ENCODE results near the gene TNNT1. TPM values are rescaled to one million over a fixed set of nuclear protein-coding genes. Genes with fewer than 3 reads are reported as not detected.

The TNNT1 gene
- total RNA-seq, 2 donors from 2014 or later, result 22.9 to 66.7 TPM

DNA sequence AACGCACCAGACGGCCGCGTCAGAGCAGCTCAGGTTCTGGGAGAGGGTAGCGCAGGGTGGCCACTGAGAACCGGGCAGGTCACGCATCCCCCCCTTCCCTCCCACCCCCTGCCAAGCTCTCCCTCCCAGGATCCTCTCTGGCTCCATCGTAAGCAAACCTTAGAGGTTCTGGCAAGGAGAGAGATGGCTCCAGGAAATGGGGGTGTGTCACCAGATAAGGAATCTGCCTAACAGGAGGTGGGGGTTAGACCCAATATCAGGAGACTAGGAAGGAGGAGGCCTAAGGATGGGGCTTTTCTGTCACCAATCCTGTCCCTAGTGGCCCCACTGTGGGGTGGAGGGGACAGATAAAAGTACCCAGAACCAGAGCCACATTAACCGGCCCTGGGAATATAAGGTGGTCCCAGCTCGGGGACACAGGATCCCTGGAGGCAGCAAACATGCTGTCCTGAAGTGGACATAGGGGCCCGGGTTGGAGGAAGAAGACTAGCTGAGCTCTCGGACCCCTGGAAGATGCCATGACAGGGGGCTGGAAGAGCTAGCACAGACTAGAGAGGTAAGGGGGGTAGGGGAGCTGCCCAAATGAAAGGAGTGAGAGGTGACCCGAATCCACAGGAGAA is 33.5 kb downstream of the TNNT1 start:
- peak overlapping the region; percentile 87 for H3K4me3 Mint-ChIP-seq
- no peaks in the 10 kb centered on the region for H3K9me3 ChIP-seq (ENCODE audit: control insufficient read depth, low read length)
- H3K4me3 ChIP-seq (ENCODE audit: low read length), result peak overlapping the region; percentile 86
- H3K4me1 ChIP-seq (ENCODE audit: control insufficient read depth, insufficient read depth, low read length), result no peaks in the 10 kb centered on the region
- peaks cover 4% of the 10 kb centered on the region for H3K36me3 ChIP-seq (ENCODE audit: control insufficient read depth, insufficient read depth, low read length)
- H3K27ac Mint-ChIP-seq, result peak overlapping the region; percentile 93
- no peak for TF ChIP-seq CTCF (conservative IDR thresholded peaks at IDR 0.05)
- peaks cover 18% of the 10 kb centered on the region for H3K4me1 Mint-ChIP-seq
- H3K9me3 Mint-ChIP-seq, result no peaks in the 10 kb centered on the region
- H3K27me3 ChIP-seq (ENCODE audit: control insufficient read depth, insufficient read depth, low read length, poor library complexity, severe bottlenecking), result no peaks in the 10 kb centered on the region
- no peak for DNase-seq
- no peaks in the 10 kb centered on the region for H3K36me3 Mint-ChIP-seq (ENCODE audit: low read depth)
- no peak overlapping the region for H3K27ac ChIP-seq (ENCODE audit: low read depth, low read length)
- 83 to 84% methylated on average over 3 to 12 of the region's 13 CpGs for WGBS, 2 experiments (ENCODE audit: insufficient coverage in 1 of 2, insufficient read length in 1 of 2)
- H3K27me3 Mint-ChIP-seq (ENCODE audit: insufficient read depth), result peaks cover 6% of the 10 kb centered on the region
- H3K9ac ChIP-seq (ENCODE audit: extremely low read depth, low read length, poor library complexity, severe bottlenecking), result no peak overlapping the region

DNA sequence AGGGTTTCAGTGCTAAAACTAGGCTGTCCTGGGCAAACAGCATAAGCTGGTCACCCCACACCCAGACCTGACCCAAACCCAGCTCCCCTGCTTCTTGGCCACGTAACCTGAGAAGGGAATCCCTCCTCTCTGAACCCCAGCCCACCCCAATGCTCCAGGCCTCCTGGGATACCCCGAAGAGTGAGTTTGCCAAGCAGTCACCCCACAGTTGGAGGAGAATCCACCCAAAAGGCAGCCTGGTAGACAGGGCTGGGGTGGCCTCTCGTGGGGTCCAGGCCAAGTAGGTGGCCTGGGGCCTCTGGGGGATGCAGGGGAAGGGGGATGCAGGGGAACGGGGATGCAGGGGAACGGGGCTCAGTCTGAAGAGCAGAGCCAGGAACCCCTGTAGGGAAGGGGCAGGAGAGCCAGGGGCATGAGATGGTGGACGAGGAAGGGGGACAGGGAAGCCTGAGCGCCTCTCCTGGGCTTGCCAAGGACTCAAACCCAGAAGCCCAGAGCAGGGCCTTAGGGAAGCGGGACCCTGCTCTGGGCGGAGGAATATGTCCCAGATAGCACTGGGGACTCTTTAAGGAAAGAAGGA is 34.4 kb downstream of the TNNT1 start:
- H3K9me3 Mint-ChIP-seq, result no peaks in the 10 kb centered on the region
- no peaks in the 10 kb centered on the region for H3K9me3 ChIP-seq (ENCODE audit: control insufficient read depth, low read length)
- H3K27ac Mint-ChIP-seq, result no peak overlapping the region
- no peak overlapping the region for H3K27ac ChIP-seq (ENCODE audit: low read depth, low read length)
- H3K4me1 ChIP-seq (ENCODE audit: control insufficient read depth, insufficient read depth, low read length), result no peaks in the 10 kb centered on the region
- no peak overlapping the region for H3K9ac ChIP-seq (ENCODE audit: extremely low read depth, low read length, poor library complexity, severe bottlenecking)
- no peak overlapping the region for H3K4me3 ChIP-seq (ENCODE audit: low read length)
- peaks cover under 1% of the 10 kb centered on the region for H3K27me3 Mint-ChIP-seq (ENCODE audit: insufficient read depth)
- H3K27me3 ChIP-seq (ENCODE audit: control insufficient read depth, insufficient read depth, low read length, poor library complexity, severe bottlenecking), result no peaks in the 10 kb centered on the region
- no peak for DNase-seq
- WGBS, 2 experiments (ENCODE audit: insufficient coverage in 1 of 2, insufficient read length in 1 of 2), result 92% methylated on average over 9 of the region's 9 CpGs; no CpG with 5 or more reads in 1 of the 2 experiments
- H3K4me3 Mint-ChIP-seq, result peak overlapping the region; percentile 87
- peaks cover 4% of the 10 kb centered on the region for H3K36me3 ChIP-seq (ENCODE audit: control insufficient read depth, insufficient read depth, low read length)
- TF ChIP-seq CTCF (conservative IDR thresholded peaks at IDR 0.05), result no peak
- peaks cover 4% of the 10 kb centered on the region for H3K36me3 Mint-ChIP-seq (ENCODE audit: low read depth)
- peaks cover 18% of the 10 kb centered on the region for H3K4me1 Mint-ChIP-seq

DNA sequence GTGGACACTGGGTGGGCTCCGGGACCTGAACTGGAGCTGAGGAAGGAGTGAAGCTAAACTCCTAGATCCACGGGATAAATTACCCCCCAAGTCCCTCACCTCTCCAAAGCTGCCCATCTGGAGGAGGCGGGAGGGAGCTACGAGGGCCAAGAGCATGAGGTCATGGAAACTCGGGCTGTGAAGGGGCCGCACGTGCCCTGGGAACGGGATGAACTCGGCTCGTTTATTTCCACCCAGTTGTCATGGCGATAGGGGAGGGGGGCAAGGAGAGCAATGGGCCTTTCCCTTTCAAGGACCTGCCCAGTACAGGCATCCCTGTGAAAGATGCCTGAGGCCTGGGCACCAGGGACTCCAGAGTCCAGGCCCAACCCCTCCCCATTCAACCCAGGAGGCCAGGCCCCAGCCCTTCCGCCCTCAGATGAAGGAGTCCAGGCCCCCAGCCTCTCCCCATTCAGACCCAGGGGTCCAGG is 35.4 kb downstream of the TNNT1 start:
- Mint-ChIP-seq H3K4me1 (peaks cover 18% of the 10 kb centered on the region), H3K4me3 (no peak overlapping the region), H3K27me3 (ENCODE audit: insufficient read depth) (no peaks in the 10 kb centered on the region), H3K27ac (peak overlapping the region; percentile 79), H3K9me3 (no peaks in the 10 kb centered on the region), H3K36me3 (ENCODE audit: low read depth) (peaks cover 13% of the 10 kb centered on the region)
- DNase-seq, result peak; percentile 89
- no peaks in the 10 kb centered on the region for H3K4me1 ChIP-seq (ENCODE audit: control insufficient read depth, insufficient read depth, low read length)
- no peak for TF ChIP-seq CTCF (conservative IDR thresholded peaks at IDR 0.05)
- no peak overlapping the region for H3K4me3 ChIP-seq (ENCODE audit: low read length)
- H3K27ac ChIP-seq (ENCODE audit: low read depth, low read length), result peak overlapping the region; percentile 82
- peak overlapping the region; percentile 22 for H3K9ac ChIP-seq (ENCODE audit: extremely low read depth, low read length, poor library complexity, severe bottlenecking)
- 47 to 72% methylated on average over 5 to 12 of the region's 12 CpGs for WGBS, 2 experiments (ENCODE audit: insufficient coverage in 1 of 2, insufficient read length in 1 of 2)
- no peaks in the 10 kb centered on the region for H3K9me3 ChIP-seq (ENCODE audit: control insufficient read depth, low read length)
- H3K36me3 ChIP-seq (ENCODE audit: control insufficient read depth, insufficient read depth, low read length), result peaks cover 6% of the 10 kb centered on the region
- no peaks in the 10 kb centered on the region for H3K27me3 ChIP-seq (ENCODE audit: control insufficient read depth, insufficient read depth, low read length, poor library complexity, severe bottlenecking)

All from endodermal cell (in vitro differentiated cells).